Choroid plexus epithelial cell (primary cell): ENCODE data around the gene CROCC2.

Source experiments
- DNase-seq: peaks from one replicate; pipeline ENCODE4 v3.0.0-alpha.2; 2010; ENCODE audit warnings: low read depth
- H3K4me3 ChIP-seq: 2 replicates; pipeline ENCODE4 v1.5.1; 2011; ENCODE audit warnings: low read depth, mild to moderate bottlenecking, control low read depth, low read length, moderate library complexity
- TF ChIP-seq, protein P1 (sequence below): conservative IDR thresholded peaks from 2 replicates; pipeline ENCODE4 v1.5.1; 2011; ENCODE audit warnings: low read depth, mild to moderate bottlenecking, control low read depth, inconsistent platforms, low read length, moderate library complexity

The CROCC2 gene

DNA sequence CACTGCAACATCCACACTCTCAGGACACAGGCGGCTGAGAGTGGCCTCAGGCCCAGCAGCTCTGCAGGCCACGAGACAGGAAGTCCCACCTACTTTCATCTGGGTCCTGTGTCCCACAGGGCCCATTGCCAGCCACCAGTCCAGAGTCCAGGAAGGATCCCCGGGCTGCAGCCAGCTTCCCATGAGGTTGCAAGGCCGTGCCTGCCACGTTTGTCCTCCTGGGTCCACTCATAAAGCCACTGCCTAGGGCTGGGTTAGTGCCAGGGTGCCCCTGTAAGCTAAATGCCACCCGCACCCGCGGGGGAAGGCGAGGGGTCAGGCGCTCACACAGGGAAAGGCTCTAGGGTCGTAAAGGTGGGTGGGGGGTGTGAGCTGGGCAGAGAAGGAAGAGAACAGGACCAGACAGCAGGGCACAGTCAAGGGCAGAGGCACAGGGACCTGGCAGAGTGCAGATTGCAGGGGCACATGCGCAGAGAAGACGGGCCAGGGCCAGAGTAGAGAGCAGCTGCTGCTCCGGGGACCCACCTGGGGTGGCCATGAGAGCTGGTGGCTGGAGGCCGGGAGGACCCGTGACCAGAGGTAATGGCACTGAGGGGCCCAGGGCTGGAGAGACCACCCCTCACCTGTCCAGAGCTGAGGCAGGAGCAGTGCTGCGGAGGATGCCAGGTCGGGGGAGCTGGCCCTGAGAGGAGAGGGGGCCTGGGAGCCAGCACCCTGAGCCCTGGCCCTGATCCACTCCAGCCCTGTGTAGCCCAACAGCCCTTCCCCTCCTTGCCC is 29.5 kb upstream of the CROCC2 start:
- DNase-seq: no peak
- H3K4me3 ChIP-seq: no peak overlapping the region
- TF ChIP-seq, protein P1, sequence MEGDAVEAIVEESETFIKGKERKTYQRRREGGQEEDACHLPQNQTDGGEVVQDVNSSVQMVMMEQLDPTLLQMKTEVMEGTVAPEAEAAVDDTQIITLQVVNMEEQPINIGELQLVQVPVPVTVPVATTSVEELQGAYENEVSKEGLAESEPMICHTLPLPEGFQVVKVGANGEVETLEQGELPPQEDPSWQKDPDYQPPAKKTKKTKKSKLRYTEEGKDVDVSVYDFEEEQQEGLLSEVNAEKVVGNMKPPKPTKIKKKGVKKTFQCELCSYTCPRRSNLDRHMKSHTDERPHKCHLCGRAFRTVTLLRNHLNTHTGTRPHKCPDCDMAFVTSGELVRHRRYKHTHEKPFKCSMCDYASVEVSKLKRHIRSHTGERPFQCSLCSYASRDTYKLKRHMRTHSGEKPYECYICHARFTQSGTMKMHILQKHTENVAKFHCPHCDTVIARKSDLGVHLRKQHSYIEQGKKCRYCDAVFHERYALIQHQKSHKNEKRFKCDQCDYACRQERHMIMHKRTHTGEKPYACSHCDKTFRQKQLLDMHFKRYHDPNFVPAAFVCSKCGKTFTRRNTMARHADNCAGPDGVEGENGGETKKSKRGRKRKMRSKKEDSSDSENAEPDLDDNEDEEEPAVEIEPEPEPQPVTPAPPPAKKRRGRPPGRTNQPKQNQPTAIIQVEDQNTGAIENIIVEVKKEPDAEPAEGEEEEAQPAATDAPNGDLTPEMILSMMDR: no peak

DNA sequence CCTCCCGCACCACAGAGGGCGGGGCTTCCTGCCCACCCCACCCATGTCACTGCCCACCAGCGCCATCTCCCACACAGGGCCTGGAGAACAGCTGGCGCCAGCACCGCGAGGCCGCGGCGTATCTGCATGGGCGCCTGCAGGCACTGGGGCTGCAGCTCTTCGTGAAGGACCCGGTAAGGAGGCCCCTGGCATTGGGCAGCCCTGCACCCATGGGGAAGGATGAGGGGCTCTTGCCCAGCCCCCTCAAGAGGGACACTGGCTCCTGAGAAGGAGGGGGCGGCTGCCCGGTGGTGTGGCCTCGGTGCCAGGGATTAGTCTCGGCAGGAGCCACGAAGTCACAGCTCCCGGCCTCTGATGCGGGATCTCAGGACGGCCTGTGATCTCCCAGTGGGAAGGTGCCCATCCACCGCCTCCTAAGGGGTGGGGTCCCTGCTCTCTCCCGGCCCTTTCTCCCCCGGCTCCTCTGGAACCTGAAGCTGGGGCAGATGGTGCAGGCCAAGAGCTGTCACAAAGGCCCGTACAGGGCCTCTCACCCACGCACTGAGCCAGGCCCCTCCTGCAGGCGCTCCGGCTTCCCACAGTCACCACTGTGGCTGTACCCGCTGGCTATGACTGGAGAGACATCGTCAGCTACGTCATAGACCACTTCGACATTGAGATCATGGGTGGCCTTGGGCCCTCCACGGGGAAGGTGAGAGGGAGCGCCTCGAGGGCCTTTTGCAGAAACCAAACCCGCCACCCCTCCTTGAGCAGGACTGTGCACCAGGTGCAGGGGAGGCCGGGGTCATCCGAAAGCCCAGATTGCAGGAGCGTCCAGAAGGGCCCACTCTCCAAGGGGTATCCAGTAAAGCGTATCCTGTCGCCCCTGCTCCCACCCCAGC is 28.4 kb upstream of the CROCC2 start:
- no peak overlapping the region for H3K4me3 ChIP-seq
- no peak for DNase-seq
- TF ChIP-seq, protein P1: no peak

DNA sequence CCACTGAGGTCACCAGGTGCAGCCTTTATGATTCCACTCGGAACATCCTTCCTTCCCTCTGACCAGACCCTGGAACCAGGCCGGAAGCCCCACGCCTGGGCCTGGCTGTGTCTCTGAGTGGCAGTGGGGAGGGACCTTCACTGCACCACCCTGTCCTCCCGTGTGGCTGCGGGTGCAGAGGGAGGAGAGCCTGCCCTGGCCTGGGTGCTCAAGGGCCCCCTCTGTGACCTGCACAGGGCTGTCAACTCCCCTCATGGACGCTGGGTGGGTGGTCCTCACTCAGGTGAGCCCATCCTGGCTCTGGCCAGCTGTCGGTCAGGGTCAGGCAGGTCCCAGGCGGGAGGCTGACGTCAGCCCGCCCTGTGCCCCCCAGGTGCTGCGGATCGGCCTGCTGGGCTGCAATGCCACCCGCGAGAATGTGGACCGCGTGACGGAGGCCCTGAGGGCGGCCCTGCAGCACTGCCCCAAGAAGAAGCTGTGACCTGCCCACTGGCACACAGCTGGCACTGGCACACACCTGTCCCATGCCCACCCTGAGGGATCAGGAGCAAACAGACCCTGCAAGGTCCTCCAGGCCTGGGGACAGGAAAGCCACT is 27.7 kb upstream of the CROCC2 start:
- no peak for DNase-seq
- TF ChIP-seq, protein P1: no peak
- no peak overlapping the region for H3K4me3 ChIP-seq

DNA sequence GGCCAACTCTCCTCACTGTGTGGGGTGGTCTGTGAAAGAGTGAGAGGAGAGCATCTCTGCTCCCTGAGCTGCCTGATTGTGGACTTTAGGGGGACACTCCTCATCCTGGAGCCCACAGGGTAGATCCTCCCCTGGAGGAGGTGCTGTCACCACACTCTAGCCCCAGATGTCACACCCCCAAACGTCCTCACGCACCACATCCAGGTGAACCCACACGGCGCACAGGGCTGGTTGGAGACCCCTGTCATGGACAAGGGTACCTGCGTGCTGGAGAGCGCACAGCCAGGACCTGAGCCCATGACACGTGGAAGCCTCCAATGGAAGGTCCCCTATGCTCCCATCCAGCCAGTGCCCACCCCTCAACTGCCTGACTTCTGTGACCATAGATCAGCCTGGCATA is 27.0 kb upstream of the CROCC2 start:
- DNase-seq: no peak
- TF ChIP-seq, protein P1: no peak

DNA sequence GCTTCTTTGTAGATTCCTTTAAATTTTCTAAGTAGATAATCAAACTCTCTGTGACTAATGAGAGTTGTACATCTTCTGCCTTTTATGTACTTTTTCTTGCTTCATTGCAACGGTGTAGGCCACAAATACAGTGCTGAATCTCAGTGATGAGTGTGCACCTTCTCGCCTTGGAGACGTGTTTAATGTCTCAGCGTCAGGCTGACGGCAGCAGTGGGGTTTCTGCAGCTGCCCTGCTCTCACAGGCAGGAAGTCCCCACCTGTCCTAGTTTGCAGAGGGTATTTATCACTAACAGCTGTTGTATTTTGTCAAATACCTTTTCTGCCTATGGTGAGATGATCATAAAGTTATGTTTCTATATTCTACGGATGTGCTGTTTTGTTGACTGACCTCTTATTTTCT is 24.2 kb upstream of the CROCC2 start:
- TF ChIP-seq, protein P1: no peak

More for the DNA sequence above, 27.0 kb upstream of the CROCC2 start:
- no peak overlapping the region for H3K4me3 ChIP-seq

DNA sequence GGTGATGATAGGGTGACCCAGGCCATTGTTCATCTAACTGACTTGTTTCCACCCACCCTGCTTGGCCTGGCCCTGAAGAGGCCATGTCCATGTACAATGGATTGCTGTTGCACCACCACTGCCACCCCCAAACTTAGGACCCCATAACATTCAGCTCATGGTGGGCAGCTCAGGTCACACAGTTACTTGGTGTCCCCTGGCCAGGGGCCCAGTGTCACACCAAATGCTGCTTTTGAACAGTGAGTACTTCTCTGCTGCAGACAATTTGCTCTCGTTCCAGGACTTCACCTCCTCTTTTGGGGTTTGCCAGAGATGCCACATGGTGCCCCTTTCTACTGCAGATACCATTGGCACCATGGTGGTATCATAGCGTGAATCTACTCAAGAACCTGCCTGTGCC is 21.9 kb upstream of the CROCC2 start:
- TF ChIP-seq, protein P1: no peak
- no peak overlapping the region for H3K4me3 ChIP-seq
- no peak for DNase-seq

More for the DNA sequence above, 24.2 kb upstream of the CROCC2 start:
- H3K4me3 ChIP-seq: no peak overlapping the region
- DNase-seq: no peak
